Measurements from ENCODE around the gene ELP1. TPM values are rescaled to one million over a fixed set of nuclear protein-coding genes. Genes with fewer than 3 reads are reported as not detected.

ELP1 gene
- total RNA-seq, 4 donors from 2014 or later, result 15.2 to 23.3 (median 18.9) TPM

- Histone ChIP-seq H3K4me3 (no peak overlapping the region), H3K36me3 (peaks cover 0 to 15% of the 10 kb centered on the region in 2 donors), H3K27me3 (no peaks in the 10 kb centered on the region), H3K4me1 (no peaks in the 10 kb centered on the region), H3K9me3 (no peaks in the 10 kb centered on the region), H3K27ac (no peak overlapping the region)
- 95 to 100% methylated on average over 1 to 3 of the region's 3 CpGs for WGBS, 2 donors (ENCODE audit: low coverage in 1 of 2)
- no peak for TF ChIP-seq POLR2AphosphoS5 (IDR thresholded peaks at IDR 0.05)
- no peak for TF ChIP-seq EP300 (IDR thresholded peaks at IDR 0.05)
- TF ChIP-seq POLR2A (IDR thresholded peaks at IDR 0.05), result no peak
- TF ChIP-seq CTCF (IDR thresholded peaks at IDR 0.05), result no peak
- ATAC-seq, result no peak
Observed at GRCh38 chr9:108863891-108864290, 70.0 kb downstream of the ELP1 start.

GRCh38 chr9:108861997-108862396 lies 71.9 kb downstream of the ELP1 start, which contains the start of gene ACTL7A:
Gene ACTL7A (plus strand): TSS chr9:108862266. CDS start chr9:108862323, 57 bp downstream.
- TF ChIP-seq POLR2A (IDR thresholded peaks at IDR 0.05) (no peak), POLR2AphosphoS5 (IDR thresholded peaks at IDR 0.05) (no peak), CTCF (IDR thresholded peaks at IDR 0.05) (no peak), EP300 (IDR thresholded peaks at IDR 0.05) (no peak)
- no peak within 1 kb of the TSS for H3K27ac ChIP-seq
- no peaks in the 10 kb centered on the region for H3K36me3 ChIP-seq
- H3K9me3 ChIP-seq, result no peaks in the 10 kb centered on the region
- H3K4me1 ChIP-seq, result no peaks in the 10 kb centered on the region
- no peak within 1 kb of the TSS for H3K4me3 ChIP-seq
- no peaks in the 10 kb centered on the region for H3K27me3 ChIP-seq
- WGBS, 2 donors (ENCODE audit: low coverage in 1 of 2), result 84 to 100% methylated on average over 3 of the region's 3 CpGs
- ATAC-seq, result no peak

- TF ChIP-seq POLR2A (IDR thresholded peaks at IDR 0.05), result no peak
- no peak for TF ChIP-seq POLR2AphosphoS5 (IDR thresholded peaks at IDR 0.05)
- no peak for TF ChIP-seq EP300 (IDR thresholded peaks at IDR 0.05)
- TF ChIP-seq CTCF (IDR thresholded peaks at IDR 0.05), result no peak
- Histone ChIP-seq H3K27ac (no peak overlapping the region), H3K4me3 (no peak overlapping the region), H3K36me3 (no peaks in the 10 kb centered on the region), H3K4me1 (no peaks in the 10 kb centered on the region), H3K27me3 (no peaks in the 10 kb centered on the region), H3K9me3 (no peaks in the 10 kb centered on the region)
- ATAC-seq, result no peak
- 72% methylated on average over 7 of the region's 7 CpGs; no CpG with 5 or more reads in 1 of the 2 donors for WGBS, 2 donors (ENCODE audit: low coverage in 1 of 2)
Observed at GRCh38 chr9:108861464-108861863, 72.5 kb downstream of the ELP1 start.

- TF ChIP-seq POLR2A (IDR thresholded peaks at IDR 0.05), result no peak
- no peak for TF ChIP-seq EP300 (IDR thresholded peaks at IDR 0.05)
- no peak for TF ChIP-seq CTCF (IDR thresholded peaks at IDR 0.05)
- no peak for TF ChIP-seq POLR2AphosphoS5 (IDR thresholded peaks at IDR 0.05)
- WGBS, 2 donors (ENCODE audit: low coverage in 1 of 2), result 100% methylated on average over 1 of the region's 2 CpGs; no CpG with 5 or more reads in 1 of the 2 donors
- ATAC-seq, result no peak
- Histone ChIP-seq H3K4me3 (no peak overlapping the region), H3K4me1 (no peaks in the 10 kb centered on the region), H3K27me3 (no peaks in the 10 kb centered on the region), H3K27ac (no peak overlapping the region), H3K36me3 (no peaks in the 10 kb centered on the region), H3K9me3 (no peaks in the 10 kb centered on the region)
Observed at GRCh38 chr9:108860764-108861163, 73.2 kb downstream of the ELP1 start.

- H3K9me3 ChIP-seq, result no peaks in the 10 kb centered on the region
- no peak overlapping the region for H3K27ac ChIP-seq
- ATAC-seq, result no peak
- no peak for TF ChIP-seq POLR2AphosphoS5 (IDR thresholded peaks at IDR 0.05)
- no peak for TF ChIP-seq EP300 (IDR thresholded peaks at IDR 0.05)
- no peak for TF ChIP-seq CTCF (IDR thresholded peaks at IDR 0.05)
- no peak for TF ChIP-seq POLR2A (IDR thresholded peaks at IDR 0.05)
- no peak overlapping the region for H3K4me3 ChIP-seq
- H3K27me3 ChIP-seq, result no peaks in the 10 kb centered on the region
- 83 to 90% methylated on average over 4 of the region's 4 CpGs for WGBS, 2 donors (ENCODE audit: low coverage in 1 of 2)
- no peaks in the 10 kb centered on the region for H3K36me3 ChIP-seq
- no peaks in the 10 kb centered on the region for H3K4me1 ChIP-seq
Observed at GRCh38 chr9:108860354-108860753, 73.6 kb downstream of the ELP1 start.
